ENCODE results near the gene SLC35F5. TPM values are rescaled to one million over a fixed set of nuclear protein-coding genes. Genes with fewer than 3 reads are reported as not detected.

Gene SLC35F5
- total RNA-seq, 4 donors from 2014 or later = 90.3 to 116 (median 96.4) TPM

DNA sequence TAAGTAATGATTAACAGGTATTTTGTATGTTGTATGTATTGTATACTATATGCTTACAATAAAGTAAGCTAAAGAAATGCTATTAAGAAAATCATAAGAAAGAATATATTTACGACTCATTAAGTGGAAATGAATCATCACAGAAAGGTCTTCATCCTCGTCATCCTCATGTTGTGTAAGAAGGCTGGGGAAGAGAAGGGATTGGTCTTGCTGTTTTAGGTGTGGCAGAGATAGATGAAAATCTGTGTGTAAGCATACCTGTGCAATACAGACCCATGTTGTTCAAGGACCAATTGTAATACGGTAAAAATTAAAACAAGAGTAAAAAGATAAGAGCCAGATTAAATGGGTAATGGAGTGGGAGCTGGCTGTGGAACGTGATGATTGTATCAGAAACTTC, 16.6 kb downstream of the SLC35F5 start:
- Histone ChIP-seq H3K36me3 (peaks cover 75% of the 10 kb centered on the region), H3K27me3 (no peaks in the 10 kb centered on the region), H3K4me1 (no peaks in the 10 kb centered on the region), H3K27ac (no peak overlapping the region), H3K4me3 (no peak overlapping the region), H3K9me3 (no peaks in the 10 kb centered on the region)
- TF ChIP-seq POLR2A (IDR thresholded peaks at IDR 0.05) (no peak), EP300 (IDR thresholded peaks at IDR 0.05) (no peak), POLR2AphosphoS5 (IDR thresholded peaks at IDR 0.05) (no peak)
- TF ChIP-seq, protein P1, sequence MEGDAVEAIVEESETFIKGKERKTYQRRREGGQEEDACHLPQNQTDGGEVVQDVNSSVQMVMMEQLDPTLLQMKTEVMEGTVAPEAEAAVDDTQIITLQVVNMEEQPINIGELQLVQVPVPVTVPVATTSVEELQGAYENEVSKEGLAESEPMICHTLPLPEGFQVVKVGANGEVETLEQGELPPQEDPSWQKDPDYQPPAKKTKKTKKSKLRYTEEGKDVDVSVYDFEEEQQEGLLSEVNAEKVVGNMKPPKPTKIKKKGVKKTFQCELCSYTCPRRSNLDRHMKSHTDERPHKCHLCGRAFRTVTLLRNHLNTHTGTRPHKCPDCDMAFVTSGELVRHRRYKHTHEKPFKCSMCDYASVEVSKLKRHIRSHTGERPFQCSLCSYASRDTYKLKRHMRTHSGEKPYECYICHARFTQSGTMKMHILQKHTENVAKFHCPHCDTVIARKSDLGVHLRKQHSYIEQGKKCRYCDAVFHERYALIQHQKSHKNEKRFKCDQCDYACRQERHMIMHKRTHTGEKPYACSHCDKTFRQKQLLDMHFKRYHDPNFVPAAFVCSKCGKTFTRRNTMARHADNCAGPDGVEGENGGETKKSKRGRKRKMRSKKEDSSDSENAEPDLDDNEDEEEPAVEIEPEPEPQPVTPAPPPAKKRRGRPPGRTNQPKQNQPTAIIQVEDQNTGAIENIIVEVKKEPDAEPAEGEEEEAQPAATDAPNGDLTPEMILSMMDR (IDR thresholded peaks at IDR 0.05) = no peak
- WGBS = 86% methylated on average over 4 of the region's 4 CpGs
- DNase-seq (ENCODE audit: low spot score in 2 of 2) = no peak

DNA sequence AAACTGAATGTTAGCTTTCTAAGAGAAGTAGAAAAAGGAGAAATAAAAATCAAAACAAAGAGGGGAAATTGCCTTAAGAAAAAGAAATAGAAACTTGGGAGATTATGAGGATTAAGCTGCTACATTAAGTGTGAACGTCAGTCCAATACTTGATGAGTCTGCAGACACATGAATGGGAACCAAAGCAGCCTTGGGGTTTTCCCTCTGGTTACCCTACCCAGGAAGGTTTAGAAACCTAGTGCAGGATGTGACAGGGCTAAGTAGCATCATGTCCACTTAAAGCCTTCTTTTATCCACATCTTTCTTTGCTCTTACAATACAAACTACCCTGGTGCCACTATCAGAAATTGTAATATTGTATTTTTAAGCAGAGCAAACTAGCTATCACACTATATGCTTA, 22.3 kb downstream of the SLC35F5 start:
- peaks cover 55% of the 10 kb centered on the region for H3K36me3 ChIP-seq
- no peaks in the 10 kb centered on the region for H3K9me3 ChIP-seq
- no peak for TF ChIP-seq POLR2A (IDR thresholded peaks at IDR 0.05)
- no peak for TF ChIP-seq POLR2AphosphoS5 (IDR thresholded peaks at IDR 0.05)
- TF ChIP-seq EP300 (IDR thresholded peaks at IDR 0.05) = no peak
- TF ChIP-seq, protein P1 (IDR thresholded peaks at IDR 0.05) = no peak
- H3K27ac ChIP-seq = no peak overlapping the region
- no peak overlapping the region for H3K4me3 ChIP-seq
- H3K4me1 ChIP-seq = no peaks in the 10 kb centered on the region
- WGBS = 83% methylated on average over 1 of the region's 1 CpG
- DNase-seq (ENCODE audit: low spot score in 2 of 2) = no peak
- H3K27me3 ChIP-seq = no peaks in the 10 kb centered on the region

DNA sequence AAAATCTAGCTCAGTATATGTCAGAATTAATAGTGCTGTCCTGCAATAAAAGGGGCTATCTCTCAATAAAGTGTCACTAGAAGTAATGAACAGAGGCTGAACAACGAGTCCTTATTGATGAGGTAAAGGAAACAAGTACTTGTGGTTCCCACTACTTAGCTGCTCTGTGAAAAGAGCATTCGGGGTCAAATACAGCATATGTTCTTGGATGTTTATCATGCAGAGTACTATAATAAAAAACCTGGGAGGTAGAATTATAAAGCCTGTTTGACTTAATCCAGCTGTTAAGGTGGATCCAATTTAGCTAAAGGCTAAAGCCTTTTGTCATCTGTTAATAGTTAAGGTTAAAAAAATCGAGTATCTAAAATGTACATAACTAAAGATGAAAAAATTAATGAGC, 32.4 kb downstream of the SLC35F5 start:
- no peak overlapping the region for H3K27ac ChIP-seq
- 70% methylated on average over 3 of the region's 3 CpGs for WGBS
- no peaks in the 10 kb centered on the region for H3K9me3 ChIP-seq
- DNase-seq (ENCODE audit: low spot score in 2 of 2) = no peak
- no peaks in the 10 kb centered on the region for H3K4me1 ChIP-seq
- H3K27me3 ChIP-seq = no peaks in the 10 kb centered on the region
- no peak overlapping the region for H3K4me3 ChIP-seq
- peaks cover 26% of the 10 kb centered on the region for H3K36me3 ChIP-seq
- TF ChIP-seq POLR2AphosphoS5 (IDR thresholded peaks at IDR 0.05) = no peak
- TF ChIP-seq EP300 (IDR thresholded peaks at IDR 0.05) = no peak
- TF ChIP-seq POLR2A (IDR thresholded peaks at IDR 0.05) = no peak
- TF ChIP-seq, protein P1 (IDR thresholded peaks at IDR 0.05) = no peak

DNA sequence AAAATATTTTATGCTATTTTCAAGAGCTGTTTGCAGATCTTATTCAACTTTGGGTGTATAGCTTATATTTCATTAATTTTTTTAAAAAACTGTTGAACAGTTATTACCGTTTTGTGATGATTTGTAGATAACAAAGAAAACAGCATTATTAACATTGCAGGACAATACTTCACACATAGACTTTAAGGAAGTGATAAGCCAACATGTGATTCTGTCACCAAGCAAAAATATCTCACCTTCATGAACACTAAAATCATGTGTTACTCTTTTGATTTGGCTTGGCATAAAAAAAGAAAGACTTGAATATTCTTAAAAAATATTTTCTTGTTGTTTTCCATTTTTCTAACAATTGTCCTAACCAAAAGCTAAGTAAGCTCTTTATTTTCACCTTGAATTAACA, 33.0 kb downstream of the SLC35F5 start:
- H3K4me1 ChIP-seq = no peaks in the 10 kb centered on the region

DNA sequence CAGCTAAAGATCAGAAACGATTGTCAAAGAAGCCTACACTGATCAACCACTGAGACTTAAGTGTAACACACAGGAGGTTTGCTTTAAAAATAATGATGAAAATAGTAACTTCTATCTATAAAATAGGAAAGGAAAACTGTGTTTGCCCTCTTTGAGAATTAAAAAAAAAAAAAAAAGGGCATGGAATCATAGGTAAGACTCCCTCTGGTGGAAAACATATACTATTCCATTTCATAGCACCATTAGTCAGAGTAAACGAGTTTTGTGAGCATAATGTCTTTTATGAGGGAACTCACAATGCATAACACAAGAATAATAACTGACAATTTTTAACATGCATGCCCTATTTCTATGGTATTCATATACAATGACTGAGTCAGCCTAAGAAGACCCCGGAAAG, 36.3 kb downstream of the SLC35F5 start:
- peaks cover 51% of the 10 kb centered on the region for H3K36me3 ChIP-seq
- H3K27ac ChIP-seq = no peak overlapping the region
- no peaks in the 10 kb centered on the region for H3K4me1 ChIP-seq
- H3K4me3 ChIP-seq = no peak overlapping the region
- H3K9me3 ChIP-seq = no peaks in the 10 kb centered on the region
- no peaks in the 10 kb centered on the region for H3K27me3 ChIP-seq
- 62% methylated on average over 3 of the region's 3 CpGs for WGBS
- DNase-seq (ENCODE audit: low spot score in 2 of 2) = no peak
- TF ChIP-seq POLR2AphosphoS5 (IDR thresholded peaks at IDR 0.05) = no peak
- no peak for TF ChIP-seq EP300 (IDR thresholded peaks at IDR 0.05)
- TF ChIP-seq POLR2A (IDR thresholded peaks at IDR 0.05) = no peak
- TF ChIP-seq, protein P1 (IDR thresholded peaks at IDR 0.05) = no peak

More for the DNA sequence above, 33.0 kb downstream of the SLC35F5 start:
- Histone ChIP-seq H3K4me3 (no peak overlapping the region), H3K27me3 (no peaks in the 10 kb centered on the region), H3K36me3 (peaks cover 26% of the 10 kb centered on the region), H3K9me3 (no peaks in the 10 kb centered on the region), H3K27ac (no peak overlapping the region)
- 84% methylated on average over 1 of the region's 1 CpG for WGBS
- DNase-seq (ENCODE audit: low spot score in 2 of 2) = no peak
- TF ChIP-seq EP300 (IDR thresholded peaks at IDR 0.05) (no peak), POLR2A (IDR thresholded peaks at IDR 0.05) (no peak), POLR2AphosphoS5 (IDR thresholded peaks at IDR 0.05) (no peak)
- TF ChIP-seq, protein P1 (IDR thresholded peaks at IDR 0.05) = no peak
